Measurements from ENCODE around the gene FRMD5. TPM values are rescaled to one million over a fixed set of nuclear protein-coding genes. Genes with fewer than 3 reads are reported as not detected.
A peak's percentile ranks its signal among the peaks of the same experiment; 100 is the strongest.

The FRMD5 gene
- total RNA-seq, 3 donors from 2014 or later (not counting 1 experiment from before 2014, with no cell fraction given), result not detected

- Mint-ChIP-seq H3K27ac (no peak overlapping the region), H3K36me3 (no peaks in the 10 kb centered on the region), H3K4me1 (peaks cover 12 to 13% of the 10 kb centered on the region in 2 donors), H3K4me3 (no peak overlapping the region), H3K27me3 (ENCODE audit: low read depth in 2 of 2) (peaks cover 8 to 16% of the 10 kb centered on the region in 2 donors), H3K9me3 (peaks cover 2 to 3% of the 10 kb centered on the region in 2 donors)
- Histone ChIP-seq H3K36me3 (ENCODE audit: control insufficient read depth, insufficient read depth, low read length) (no peaks in the 10 kb centered on the region), H3K9me3 (ENCODE audit: control insufficient read depth, insufficient read depth, low read length) (peaks cover 9% of the 10 kb centered on the region), H3K27ac (ENCODE audit: low read length) (no peak overlapping the region), H3K4me1 (ENCODE audit: control insufficient read depth, insufficient read depth, low read length) (peaks cover 8% of the 10 kb centered on the region), H3K4me3 (ENCODE audit: low read length) (no peak overlapping the region), H3K27me3 (ENCODE audit: control insufficient read depth, insufficient read depth, low read length) (no peaks in the 10 kb centered on the region)
- intact Hi-C loops (cut with micrococcal nuclease), result no loop called here
- WGBS (ENCODE audit: insufficient coverage), result 83% methylated on average over 2 of the region's 2 CpGs
- TF ChIP-seq, protein P1, sequence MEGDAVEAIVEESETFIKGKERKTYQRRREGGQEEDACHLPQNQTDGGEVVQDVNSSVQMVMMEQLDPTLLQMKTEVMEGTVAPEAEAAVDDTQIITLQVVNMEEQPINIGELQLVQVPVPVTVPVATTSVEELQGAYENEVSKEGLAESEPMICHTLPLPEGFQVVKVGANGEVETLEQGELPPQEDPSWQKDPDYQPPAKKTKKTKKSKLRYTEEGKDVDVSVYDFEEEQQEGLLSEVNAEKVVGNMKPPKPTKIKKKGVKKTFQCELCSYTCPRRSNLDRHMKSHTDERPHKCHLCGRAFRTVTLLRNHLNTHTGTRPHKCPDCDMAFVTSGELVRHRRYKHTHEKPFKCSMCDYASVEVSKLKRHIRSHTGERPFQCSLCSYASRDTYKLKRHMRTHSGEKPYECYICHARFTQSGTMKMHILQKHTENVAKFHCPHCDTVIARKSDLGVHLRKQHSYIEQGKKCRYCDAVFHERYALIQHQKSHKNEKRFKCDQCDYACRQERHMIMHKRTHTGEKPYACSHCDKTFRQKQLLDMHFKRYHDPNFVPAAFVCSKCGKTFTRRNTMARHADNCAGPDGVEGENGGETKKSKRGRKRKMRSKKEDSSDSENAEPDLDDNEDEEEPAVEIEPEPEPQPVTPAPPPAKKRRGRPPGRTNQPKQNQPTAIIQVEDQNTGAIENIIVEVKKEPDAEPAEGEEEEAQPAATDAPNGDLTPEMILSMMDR (IDR thresholded peaks at IDR 0.05), result no peak
- no peak for DNase-seq
- no peak for ATAC-seq
These were observed 213.5 kb downstream of the FRMD5 start for GRCh38 chr15:43981576-43981975.

- Histone ChIP-seq H3K36me3 (ENCODE audit: control insufficient read depth, insufficient read depth, low read length) (no peaks in the 10 kb centered on the region), H3K27ac (ENCODE audit: low read length) (peak overlapping the region; percentile 59), H3K9me3 (ENCODE audit: control insufficient read depth, insufficient read depth, low read length) (peaks cover 9% of the 10 kb centered on the region), H3K27me3 (ENCODE audit: control insufficient read depth, insufficient read depth, low read length) (no peaks in the 10 kb centered on the region), H3K4me1 (ENCODE audit: control insufficient read depth, insufficient read depth, low read length) (peaks cover 13% of the 10 kb centered on the region), H3K4me3 (ENCODE audit: low read length) (no peak overlapping the region)
- TF ChIP-seq, protein P1 (IDR thresholded peaks at IDR 0.05), result no peak
- H3K36me3 Mint-ChIP-seq, result no peaks in the 10 kb centered on the region
- intact Hi-C loops (cut with micrococcal nuclease), result no loop called here
- peaks cover 13 to 22% of the 10 kb centered on the region in 2 donors for H3K4me1 Mint-ChIP-seq
- H3K27ac Mint-ChIP-seq, result peak overlapping the region in 1 of 2 donors; percentile 13
- peaks cover 5 to 7% of the 10 kb centered on the region in 2 donors for H3K27me3 Mint-ChIP-seq (ENCODE audit: low read depth in 2 of 2)
- peak overlapping the region; percentile 7 for H3K4me3 Mint-ChIP-seq
- 66% methylated on average over 4 of the region's 5 CpGs for WGBS (ENCODE audit: insufficient coverage)
- peak in 2 of 3 donors; percentile 62 to 85 for ATAC-seq
- peaks cover 2 to 3% of the 10 kb centered on the region in 2 donors for H3K9me3 Mint-ChIP-seq
- peak in 1 of 2 donors; percentile 32 for DNase-seq
These were observed 217.8 kb downstream of the FRMD5 start for GRCh38 chr15:43977072-43977884.

- no peak overlapping the region for H3K27ac Mint-ChIP-seq
- no peak for ATAC-seq
- H3K27ac ChIP-seq (ENCODE audit: low read length), result no peak overlapping the region
- H3K36me3 ChIP-seq (ENCODE audit: control insufficient read depth, insufficient read depth, low read length), result no peaks in the 10 kb centered on the region
- H3K4me1 Mint-ChIP-seq, result peaks cover 13 to 22% of the 10 kb centered on the region in 2 donors
- H3K4me3 ChIP-seq (ENCODE audit: low read length), result no peak overlapping the region
- peaks cover 13% of the 10 kb centered on the region for H3K4me1 ChIP-seq (ENCODE audit: control insufficient read depth, insufficient read depth, low read length)
- intact Hi-C loops (cut with micrococcal nuclease), result no loop called here
- H3K4me3 Mint-ChIP-seq, result no peak overlapping the region
- H3K27me3 ChIP-seq (ENCODE audit: control insufficient read depth, insufficient read depth, low read length), result no peaks in the 10 kb centered on the region
- H3K9me3 Mint-ChIP-seq, result peaks cover 2 to 3% of the 10 kb centered on the region in 2 donors
- no peaks in the 10 kb centered on the region for H3K27me3 Mint-ChIP-seq (ENCODE audit: low read depth in 2 of 2)
- no CpG with 5 or more reads among the region's 1 CpG for WGBS (ENCODE audit: insufficient coverage)
- no peak for DNase-seq
- peaks cover 9% of the 10 kb centered on the region for H3K9me3 ChIP-seq (ENCODE audit: control insufficient read depth, insufficient read depth, low read length)
- no peaks in the 10 kb centered on the region for H3K36me3 Mint-ChIP-seq
- TF ChIP-seq, protein P1 (IDR thresholded peaks at IDR 0.05), result no peak
These were observed 219.3 kb downstream of the FRMD5 start for GRCh38 chr15:43975770-43976169.
